ENCODE data around the gene FGD3.

FGD3 gene

DNA sequence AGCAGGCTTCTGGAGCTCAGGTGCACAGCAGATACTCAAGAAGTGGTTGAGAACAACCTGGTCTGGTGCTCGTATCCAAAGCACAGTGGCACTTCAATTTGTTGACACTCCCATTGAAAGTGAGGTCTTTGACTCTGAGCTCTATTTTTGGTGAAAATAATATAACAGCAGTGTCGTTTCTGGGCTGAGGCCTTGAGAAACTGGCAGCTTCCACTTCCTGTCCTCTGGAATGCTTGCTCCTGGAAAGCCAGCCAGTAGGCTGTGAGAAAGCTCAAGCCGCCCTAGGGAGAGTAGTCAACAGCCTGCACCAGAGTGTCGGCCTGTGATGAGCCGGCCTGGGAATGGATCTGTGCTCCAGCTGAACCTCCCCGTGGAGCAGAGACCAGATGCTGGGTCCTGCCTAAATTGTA, 104.4 kb downstream of the FGD3 start:
- no peak for DNase-seq (ENCODE audit: low read depth, low spot score)

DNA sequence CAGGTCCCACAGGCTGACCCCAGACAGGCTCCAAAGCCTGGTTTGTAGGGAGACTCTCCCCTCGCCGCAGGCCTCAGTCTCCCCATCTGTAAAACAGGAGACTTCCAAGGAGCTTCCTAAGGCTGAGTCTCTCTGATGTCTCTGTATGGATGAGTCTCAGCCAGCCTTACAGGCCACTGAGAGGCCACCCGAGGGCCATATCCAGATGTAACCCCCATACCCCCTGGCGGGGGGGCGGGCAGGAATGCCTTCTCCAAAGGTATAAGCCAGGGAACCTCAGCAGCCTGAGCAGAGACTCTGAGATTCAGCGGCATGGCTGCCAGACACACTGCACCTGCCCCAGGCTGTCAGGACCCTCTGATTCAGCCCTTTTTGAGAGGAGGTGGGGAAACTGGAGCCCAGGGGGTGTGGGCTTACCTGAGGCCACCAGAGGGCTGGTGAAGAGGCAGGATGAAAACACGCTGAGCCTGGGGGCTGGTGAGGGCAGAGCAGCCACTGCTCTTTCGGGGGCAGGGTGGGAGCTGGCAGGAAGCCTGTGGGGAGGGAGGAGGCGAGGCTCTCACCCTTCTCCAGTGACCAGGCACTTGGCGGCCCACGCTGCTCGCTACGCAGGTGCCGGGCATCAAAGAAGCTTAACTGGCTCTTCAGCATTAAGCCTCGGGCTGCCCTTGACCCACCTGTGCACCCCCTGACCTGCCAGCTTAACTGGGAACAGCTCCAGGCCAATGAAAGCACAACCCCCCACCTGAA, 105.6 kb downstream of the FGD3 start:
- no peak for DNase-seq (ENCODE audit: low read depth, low spot score)

DNA sequence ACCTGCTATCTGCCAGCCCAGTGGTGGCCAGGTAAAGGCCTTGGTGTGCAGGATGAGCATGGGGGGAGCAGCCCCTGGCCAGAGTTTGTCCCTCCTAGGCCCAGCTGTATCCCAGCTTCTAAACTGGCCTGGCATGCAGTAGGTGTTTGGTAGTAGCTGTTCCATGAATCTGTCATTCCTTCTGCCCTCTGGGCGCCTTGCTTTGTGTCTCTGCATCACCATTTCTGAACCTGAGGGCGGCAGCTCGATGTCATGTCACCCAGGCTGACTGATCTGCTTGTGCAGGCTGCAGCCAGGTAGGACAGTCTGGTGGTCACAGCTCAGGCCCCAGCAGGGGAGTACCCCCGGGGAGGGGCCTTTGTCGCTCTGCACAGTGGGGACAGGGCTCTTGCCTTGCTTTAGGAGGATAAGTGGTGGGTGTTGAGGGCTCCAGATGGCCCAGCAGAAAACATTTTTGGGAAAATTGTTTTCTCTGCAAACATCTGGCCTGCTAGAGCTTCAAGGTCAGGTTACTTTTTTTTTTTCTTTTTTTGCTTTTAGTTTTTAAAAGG, 106.5 kb downstream of the FGD3 start:
- DNase-seq (ENCODE audit: low read depth, low spot score): no peak

DNA sequence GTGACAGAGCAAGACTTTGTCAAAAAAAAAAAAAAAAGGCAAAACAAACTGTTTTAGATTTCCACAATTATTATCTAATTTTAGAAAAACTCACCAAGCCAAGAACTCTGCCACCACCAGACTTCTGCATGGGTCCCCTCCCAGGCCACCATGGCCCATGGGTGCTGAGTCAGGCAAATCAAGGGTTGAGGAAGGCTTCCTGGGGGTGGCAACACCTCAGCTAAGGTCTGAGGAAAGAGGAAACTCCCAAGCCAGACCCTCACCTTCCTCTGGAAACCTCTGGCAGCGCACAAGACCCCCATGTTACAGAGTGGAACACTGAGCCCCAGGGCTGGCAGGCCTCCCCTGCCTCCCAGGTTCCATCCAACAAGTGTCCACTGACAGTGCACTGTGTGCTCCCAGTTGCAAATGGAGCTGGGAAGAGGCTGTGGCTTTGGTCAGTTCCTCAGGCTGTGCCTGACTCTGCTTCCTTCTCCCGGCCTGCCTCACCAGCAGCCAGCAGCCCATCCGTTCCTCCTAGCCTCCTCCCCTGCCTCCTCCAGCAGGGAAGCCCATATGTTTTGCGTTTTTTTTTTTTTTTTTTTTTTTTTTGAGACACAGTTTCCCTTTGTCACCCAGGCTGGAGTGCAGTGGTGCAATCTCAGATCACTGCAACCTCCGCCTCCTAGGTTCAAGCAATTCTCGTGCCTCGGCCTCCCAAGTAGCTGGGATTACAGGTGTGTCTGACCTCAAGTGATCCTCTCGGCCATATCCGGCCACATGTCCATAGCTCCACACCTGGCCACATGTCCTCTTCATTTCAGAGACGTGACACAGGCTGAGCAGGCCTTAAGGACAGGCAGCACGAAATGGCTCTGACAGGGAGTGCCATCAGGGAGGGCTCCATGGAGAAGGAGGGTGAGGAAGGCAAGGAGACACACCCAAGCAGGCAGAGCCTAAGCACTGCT, 107.7 kb downstream of the FGD3 start:
- DNase-seq (ENCODE audit: low read depth, low spot score): no peak

DNA sequence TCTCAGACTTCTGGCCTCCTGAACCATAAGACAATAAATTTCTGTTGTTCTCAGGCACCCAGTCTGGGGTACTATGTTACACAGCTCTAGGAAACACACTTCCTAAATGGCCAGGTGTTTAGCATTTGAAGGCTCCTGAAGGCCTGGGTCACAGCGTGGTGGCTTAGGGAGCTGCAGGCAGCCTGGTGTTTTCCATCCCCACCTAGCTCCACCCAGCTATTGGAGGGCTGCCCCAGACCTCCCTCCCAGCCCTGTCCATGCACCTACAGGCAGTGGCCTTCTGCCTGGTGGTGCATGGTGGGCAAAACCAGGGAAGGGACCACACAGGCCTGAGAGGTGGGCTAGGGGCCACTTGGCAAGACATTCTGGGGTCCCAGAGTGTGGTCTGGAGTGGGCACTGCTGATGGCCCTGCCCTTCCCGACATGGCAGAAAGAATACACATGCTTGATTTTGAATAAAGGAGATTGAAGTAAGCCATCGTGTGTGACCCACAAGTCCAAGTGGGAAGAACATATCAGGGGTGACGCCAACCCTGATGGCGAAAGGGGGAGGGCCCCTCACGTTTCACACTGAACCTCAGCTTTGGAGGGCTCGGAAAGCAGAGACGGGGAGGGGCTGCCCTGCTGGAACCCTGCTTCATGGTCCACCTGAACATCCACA, 109.8 kb downstream of the FGD3 start:
- no peak for DNase-seq (ENCODE audit: low read depth, low spot score)

DNA sequence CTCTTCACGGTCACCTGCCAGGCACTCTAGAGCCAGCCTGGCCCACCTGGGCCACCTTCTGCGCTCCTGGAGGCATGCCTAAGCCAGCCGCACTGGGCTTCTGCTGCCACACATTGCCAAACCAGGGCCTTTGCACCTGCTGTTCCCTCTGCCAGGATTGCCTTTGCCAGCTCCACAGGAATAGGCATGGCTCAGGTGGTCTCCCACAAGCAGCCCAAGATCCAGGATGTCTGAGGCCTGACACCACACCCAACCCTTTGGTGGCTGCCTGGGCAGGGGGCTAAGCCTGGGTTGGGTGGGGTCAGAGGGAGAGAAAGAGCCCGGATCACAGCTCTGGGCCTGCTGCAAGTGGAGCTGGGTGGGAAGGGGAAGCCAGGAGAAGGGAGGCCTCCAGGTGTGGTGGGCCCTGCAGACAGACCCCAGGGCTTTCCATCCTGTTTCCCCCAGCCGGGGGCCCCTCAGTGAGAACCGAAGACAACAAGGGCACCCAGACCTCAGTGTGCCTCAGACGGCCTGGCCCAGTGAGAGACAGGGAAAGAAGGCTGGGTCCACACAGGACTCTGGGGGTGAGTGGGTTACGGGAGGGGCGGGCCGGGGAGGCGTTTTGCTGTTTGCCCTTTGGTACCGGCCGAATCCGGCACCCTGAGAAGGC, 110.5 kb downstream of the FGD3 start:
- DNase-seq (ENCODE audit: low read depth, low spot score): no peak

DNA sequence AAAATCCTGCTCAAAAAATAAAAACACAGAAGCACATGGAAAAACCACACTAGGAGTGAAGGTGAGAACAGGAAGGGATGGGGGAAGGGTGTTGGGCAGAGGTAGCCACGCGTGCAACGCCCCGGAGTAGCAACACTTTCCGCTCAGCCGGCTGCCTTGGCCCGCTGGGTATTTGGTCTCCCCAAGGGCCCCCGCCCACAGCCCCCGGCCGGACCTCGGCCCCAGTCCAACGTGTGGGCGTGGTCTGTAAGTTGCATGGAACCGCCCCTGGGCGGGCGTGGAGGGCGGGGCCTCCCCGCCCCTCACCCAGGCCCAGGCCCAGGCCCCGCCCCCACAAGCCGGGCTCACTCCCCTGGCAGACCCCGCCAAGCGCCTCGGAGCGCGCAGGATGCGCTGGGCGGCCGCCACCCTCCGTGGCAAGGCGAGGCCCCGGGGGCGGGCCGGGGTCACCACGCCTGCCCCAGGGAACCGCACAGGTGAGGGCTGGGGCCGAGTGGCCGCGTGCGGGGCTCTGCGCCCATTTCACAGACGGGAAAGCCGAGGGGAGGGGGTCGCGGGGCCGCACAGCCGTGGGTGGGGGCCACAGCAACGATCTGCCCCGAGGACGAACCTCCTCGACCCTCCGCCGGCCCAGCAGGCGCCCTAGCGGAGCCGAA, 111.2 kb downstream of the FGD3 start, which contains the start of gene SUSD3:
Gene SUSD3, plus strand, starts transcription at position 347 of the 656 bp plus-strand sequence. Its CDS starts 42 bp downstream, at position 389.
- peak; percentile 32 for DNase-seq (ENCODE audit: low read depth, low spot score)

DNA sequence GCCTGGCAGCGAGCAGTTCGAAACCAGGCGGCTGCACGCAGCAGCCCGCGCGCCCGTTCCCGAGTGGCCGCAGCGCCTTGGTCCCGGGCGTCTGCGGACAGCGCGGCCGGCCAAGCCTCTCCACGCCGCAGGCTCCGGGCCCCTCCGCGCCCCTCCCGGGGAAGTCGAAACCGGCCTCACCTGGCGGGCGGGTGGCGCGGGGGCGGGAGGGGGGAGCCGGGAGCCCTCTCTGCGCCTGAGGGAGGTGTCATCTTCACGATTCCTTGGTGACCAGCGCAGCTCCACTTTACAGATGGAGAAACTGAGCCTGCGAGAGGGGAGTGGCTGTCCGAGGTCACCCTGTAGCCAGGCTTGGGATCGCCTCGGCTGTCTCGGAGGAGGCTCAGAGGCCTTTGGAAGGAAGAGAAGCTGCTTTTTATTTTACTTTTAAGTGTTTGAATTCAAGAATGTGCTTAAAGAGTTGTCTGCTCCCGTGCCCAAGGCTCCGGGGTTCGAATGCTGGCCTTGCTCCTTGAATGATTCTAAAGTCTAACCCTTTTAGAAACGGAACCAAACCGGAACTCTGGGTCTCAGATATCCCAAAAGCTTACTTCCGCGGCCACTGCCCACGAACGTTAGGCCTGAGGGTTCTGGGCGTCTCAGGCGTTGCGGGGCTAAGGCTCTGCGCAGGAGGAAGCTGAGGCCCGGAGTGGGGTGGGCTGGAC, 111.8 kb downstream of the FGD3 start:
- no peak for DNase-seq (ENCODE audit: low read depth, low spot score)

DNA sequence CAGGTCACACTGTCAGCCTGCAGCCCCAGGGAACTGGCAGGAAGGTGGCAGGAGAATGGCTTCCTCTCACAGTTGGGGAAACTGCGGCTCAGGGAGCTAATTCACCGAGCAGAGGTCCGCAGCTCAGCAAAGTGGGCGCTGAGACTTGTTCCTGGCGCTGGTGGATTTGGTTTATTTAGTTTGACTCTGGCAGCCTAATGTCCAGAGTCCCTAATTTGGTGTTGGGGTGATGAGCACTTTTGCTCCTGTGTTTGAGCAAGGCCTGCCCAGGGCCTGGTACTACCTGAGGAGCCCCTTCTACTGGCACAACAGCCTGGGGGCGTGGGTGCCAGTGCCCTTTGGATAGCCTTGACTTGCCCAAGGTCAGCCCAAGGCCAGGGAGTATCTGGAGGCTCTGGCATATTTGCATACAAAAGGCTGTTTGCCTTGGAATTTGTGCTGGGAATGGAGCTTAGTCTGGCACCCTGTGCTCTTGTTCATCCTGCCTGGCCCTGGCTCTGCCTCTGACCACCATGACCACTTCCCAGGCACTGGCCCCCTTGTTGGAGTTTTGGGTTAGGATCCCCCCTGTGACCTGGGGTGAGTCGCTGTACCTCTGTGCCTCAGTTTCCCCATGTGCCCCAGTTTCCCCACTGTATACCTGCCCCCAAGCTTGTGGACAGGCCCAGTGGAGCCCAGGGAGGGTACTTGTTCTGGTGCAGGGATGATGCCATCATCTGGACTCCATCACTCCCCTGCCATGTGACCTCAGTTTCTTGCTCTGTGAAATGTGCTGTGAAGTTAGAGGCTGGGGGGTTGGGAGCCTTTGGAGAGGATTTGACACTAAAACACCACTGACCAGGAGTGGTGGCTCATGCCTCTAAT, 112.6 kb downstream of the FGD3 start:
- DNase-seq (ENCODE audit: low read depth, low spot score): no peak

DNA sequence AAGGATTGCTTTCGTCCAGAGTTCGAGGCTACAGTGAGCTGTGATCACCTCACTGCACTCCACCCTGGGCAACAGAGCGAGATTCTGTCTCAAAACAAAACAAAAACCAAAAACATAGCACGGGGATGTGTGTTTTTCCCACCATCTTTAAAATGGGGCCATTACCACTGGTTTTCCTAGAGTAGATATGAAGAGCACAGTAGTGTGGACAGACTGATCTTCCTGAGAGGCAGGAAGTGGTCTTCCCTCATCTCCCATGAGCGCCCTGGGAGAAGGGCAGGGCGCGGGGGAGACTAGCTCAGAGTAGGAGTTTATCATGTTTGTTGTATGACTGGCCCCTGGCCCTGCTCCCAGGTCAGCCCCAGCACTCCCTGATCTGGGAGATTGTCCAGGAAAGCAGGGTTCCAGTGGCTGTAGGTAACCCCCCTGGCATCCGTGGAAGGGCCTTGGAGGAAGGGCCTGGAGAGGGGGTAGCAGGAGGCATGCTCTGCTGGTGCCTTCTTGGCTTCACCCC, 113.5 kb downstream of the FGD3 start:
- no peak for DNase-seq (ENCODE audit: low read depth, low spot score)

DNA sequence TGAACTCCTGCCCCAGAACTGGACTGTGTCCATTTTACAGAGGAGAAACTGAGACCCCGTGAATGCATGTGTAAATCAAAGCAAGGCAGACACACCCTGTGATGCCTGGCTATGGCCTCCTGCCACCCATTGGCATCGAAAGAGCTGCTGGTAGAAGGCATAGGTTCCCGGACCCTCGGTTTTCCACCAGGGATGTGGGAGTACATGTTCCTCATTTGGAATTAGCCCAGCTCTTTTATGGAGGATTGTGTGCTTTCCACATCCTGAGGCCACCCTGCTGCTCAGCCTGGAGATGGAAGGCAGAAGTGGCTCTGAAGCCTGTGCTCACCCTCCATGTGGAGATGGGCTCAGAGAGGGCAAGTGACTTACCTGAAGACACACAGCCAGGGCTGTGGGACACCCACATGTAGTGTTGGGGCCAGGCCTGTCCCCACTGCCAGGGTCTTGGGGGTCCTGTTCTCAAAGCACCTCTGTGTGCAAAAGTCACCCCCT, 114.0 kb downstream of the FGD3 start:
- no peak for DNase-seq (ENCODE audit: low read depth, low spot score)

DNA sequence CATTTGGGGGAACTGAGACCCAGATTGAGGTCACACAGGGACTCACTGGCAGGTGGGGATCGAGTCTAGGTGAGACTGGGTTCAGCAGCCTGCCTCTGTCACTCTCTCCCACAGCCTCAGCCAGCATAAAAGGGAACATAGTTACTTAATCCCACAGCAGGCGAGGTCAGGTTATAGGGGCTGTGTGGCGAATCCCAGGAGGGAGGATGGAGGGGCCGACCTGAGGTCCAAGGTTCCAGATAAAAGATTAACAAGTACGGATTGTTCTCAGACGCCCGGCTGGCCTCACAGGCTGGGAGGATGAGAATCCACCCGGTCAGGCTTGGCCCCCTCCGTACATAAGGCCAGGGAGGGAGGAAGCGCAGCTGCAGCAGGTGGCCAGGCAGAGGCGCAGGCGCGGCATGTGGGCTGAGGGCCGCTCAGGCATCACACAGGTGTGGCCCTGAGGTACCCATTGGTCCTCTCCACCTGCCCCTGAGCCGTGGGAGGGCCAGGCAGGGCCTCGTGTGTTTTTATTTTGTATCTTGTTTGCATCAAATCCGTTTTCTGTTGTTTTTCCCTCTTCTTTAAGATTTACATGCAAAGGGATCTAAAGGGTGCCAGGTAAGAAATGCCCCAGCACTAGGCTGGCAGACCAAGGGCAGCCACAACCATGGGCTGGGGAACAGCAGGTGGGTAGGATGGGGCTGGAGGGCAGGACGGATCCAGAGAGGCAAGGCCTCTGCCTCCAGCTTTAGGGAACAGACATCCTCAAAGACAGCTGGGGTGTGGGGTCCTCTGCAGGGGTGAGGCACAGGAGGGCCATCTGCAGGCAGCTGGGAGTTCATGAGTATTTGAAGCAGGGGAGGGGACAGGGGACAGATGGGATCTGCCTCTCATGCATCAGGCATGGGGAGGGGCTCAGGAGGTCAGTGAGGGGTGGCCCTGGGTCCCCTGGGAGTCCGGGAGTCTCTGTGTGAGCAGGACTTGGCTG, 114.8 kb downstream of the FGD3 start:
- DNase-seq (ENCODE audit: low read depth, low spot score): no peak

DNA sequence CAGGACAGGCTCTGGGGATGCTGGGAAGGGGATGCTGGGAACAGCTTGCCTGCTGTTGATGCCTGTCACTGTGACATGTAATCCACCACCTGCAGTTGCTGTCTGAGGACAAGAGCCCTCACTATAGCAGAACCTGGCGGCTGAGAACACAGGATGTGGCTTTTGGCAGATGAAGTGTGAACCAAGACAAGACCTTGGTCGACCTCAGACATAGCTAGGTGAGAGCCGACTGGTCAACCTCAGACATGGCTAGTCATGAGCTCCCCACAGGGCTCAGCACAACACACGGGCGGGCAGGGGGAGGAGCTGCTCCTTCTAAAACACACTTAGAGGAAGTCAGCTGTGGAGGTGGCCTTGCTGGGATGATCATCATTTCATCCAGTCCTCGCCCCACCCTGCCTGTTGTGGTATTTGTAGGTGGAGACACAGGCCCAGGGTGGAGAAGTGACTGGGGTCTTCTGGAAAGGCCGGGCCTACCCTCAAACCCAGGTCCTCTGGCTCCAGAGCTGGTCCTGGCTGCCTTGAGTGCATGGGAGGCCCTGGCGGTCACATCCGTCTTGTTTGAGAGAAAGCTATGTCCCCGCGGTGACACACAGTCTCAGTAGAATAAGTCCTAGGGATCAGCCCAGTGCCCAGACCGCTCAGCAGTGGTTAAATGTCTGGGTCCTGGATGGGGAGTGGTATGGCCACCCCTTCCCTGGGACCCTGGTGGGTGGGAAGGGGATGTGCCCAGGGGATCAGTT, 117.2 kb downstream of the FGD3 start:
- peak; percentile 72 for DNase-seq (ENCODE audit: low read depth, low spot score)

DNA sequence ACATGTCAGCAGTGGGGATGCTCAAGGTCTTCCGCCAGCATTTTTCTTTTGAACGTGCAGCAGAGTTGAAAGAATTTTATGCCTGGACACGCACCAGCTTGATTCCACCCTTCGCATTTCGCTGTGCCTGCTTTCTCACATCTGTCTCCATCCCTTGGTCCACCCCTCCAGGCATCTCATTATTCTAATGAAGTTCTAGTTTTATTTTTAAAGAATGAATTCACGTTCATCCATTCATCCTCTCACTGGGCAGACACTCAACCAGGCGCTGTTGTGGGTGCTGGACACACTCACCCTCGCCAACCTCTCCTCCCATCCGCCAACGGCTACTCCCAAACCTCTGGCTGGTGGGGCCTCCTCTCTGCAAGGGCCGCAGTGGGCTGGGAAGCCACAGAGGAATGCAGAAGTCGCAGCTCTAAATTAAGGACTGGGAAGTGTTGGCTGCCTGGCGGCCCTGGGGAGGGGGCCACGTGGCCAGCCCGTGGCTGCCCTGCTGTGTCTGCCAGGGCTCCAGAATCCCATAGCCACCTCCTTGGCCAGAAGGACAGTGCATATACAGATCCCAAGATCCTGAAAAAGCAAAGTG, 117.9 kb downstream of the FGD3 start:
- DNase-seq (ENCODE audit: low read depth, low spot score): no peak

DNA sequence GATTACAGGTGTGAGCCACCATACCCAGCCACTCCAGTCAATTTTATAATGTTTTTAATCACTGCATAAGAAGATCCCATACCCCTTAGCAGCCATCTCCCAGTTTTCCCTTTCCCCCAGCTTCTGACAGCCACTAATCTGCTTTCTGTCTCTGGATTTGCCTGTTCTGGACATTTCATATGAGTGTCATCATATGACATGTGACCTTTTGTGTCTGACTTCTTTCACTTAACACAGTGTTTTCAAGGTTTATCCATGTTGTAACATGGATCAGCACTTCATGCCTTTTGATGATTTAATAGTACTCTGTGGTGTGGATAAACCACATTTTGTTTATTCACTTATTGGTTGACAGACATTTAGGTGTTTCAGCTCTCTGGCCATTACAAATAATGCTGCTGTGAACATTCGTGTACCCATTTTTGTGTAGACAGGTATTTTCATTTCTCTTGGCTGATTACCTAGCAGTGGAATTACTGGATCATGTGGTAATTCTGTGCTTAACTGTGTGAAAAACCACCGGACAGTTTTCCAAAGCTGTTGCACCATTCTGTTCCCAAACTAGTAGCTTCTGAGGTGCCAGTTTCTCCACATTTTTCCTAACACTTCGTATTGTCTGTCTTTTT, 119.8 kb downstream of the FGD3 start:
- no peak for DNase-seq (ENCODE audit: low read depth, low spot score)

DNA sequence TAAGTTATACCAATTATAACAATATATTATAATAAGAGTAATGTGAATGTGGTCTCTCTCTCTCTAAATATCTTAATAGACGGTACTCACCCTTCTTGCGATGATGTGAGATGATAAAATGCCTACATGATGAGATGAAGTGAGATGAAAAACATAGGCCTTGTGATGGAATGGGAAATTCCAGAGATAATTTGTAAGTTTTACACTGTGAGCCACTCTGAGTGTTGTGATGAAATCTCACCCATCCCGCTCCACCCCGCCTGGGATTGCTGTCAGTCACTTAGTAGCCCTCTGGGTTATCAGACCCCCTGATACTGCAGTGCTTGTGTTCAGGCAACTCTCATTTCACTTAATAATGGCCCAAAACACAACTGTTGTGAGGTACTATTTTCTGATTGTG, 121.6 kb downstream of the FGD3 start:
- no peak for DNase-seq (ENCODE audit: low read depth, low spot score)
